Kidney tubule cell (primary cell): ENCODE measurements around the gene PER1.
"Not testable (repeated sequence)": the region's sequence is repeated elsewhere in the genome, so short reads cannot be mapped to it uniquely, and the experiment has no call there.

Experiments
- DNase-seq: peaks from one replicate; pipeline ENCODE4 v3.0.0-alpha.2; 2018; ENCODE audit warnings: low spot score

The PER1 gene

DNA sequence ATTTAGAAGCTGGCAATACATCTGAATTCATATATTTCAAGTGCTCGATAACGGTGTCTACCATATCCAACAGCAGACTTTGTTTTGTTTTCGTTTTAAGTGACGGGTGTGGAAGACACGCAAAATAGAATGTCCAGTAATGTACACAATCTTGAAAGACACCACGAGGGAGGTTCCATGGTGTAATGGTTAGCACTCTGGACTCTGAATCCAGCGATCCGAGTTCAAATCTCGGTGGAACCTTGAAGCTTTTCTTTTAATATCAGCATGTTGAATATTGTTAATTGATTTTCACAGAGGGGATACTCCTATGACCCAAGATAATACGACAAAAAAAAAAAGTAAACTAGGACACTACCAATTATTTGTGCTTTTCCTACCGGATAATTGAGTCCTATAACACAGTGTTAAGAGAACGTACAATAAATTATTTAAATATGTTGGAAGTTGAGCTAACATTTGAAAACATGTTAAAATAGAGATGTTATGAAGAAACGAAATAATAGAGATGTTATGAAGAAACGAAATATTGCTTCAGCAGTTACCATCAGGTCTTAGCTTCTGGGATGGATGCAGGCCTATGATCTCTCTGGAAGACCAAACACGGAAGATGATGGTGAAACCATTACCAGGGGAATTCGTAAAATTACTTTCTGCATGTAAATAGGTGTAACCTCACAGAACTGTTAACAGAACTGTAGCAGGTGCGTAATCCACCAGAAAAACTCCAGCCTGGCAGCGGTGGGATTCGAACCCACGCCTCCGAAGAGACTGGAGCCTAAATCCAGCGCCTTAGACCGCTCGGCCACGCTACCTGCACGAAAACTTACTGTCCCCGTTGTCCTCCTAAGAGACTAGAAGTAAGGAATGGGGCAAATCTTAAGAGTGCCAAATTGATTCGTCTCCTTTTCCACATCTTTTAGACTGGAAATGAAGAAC, 32.4 kb downstream of the PER1 start:
- peak; percentile 96 for DNase-seq

DNA sequence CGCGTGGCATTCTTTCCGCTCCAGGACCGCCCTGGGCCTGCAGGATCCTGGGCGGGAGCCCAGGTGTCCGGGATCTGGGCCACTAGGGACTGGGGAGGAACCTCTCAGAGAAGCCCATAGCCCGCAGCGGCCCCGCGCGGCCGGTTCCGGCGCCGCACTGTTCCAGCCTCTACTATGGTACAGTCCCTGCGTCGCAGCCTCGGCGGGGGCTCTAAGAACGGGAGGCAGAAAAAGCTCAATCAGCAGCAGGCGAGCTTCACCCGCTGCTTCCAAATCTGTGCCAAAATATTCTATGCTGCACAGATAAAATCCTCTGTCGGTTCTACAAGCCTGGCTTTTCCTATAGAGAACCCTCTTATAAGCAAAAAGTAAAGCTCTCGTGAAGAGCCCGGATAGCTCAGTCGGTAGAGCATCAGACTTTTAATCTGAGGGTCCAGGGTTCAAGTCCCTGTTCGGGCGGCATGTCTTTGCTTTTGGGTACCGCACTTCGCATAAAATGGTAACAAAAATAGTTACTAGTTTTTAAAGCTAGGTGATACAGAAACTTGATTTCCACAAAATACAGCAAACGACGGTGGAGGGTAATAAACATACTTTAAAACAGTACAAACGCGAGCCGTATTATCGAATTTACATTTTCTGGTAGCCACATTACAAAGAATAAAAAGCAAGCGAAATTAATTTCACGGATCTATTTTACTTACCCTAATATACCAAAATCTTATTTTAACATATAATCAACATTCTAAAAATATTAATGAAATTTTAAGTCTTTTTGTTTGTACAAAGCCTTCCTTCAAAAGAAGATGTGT, 33.2 kb downstream of the PER1 start:
- DNase-seq: peak; percentile 87

DNA sequence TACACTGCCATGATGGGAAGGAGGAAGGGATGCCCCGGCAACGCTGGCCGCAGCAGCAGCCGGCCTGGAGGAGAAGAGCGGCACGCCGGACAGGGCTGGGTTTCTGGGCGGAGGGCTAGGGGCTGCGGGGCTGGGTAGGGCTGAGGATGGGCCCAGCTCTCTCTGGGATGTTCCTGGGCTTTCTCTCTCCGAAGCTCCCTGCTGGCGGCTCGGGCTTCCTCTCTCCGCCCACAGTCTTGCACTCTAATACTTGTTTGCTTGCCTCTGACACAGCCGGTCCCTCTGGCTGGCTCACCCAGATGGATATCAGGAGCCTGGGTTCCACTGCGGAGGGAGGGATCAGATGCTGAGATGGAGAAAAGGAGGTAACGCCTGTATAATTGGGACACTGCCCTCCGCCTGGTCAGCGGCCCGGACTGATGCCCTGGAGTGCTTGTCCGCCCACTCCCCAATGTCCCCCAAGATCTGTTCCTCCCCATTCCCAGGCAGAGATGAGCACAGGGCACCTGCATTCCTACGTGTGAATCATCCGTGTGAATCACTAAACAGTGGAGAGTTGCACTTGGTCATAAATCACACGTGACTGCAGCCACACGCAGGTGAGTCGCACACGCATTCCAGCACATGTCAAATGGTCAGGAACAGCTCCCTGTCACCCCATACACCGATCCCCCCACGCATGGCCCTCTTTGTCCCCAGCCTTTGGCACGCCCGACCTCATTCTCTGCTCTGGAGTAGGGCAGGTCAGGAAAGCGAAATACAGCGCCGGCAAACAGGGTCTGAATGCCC, 34.0 kb downstream of the PER1 start, which contains the start of gene ALOXE3:
TSS of gene ALOXE3 (minus strand) at position 535 of the 789 bp plus-strand sequence. CDS start at position 11, 524 bp downstream.
- peak; percentile 95 for DNase-seq

DNA sequence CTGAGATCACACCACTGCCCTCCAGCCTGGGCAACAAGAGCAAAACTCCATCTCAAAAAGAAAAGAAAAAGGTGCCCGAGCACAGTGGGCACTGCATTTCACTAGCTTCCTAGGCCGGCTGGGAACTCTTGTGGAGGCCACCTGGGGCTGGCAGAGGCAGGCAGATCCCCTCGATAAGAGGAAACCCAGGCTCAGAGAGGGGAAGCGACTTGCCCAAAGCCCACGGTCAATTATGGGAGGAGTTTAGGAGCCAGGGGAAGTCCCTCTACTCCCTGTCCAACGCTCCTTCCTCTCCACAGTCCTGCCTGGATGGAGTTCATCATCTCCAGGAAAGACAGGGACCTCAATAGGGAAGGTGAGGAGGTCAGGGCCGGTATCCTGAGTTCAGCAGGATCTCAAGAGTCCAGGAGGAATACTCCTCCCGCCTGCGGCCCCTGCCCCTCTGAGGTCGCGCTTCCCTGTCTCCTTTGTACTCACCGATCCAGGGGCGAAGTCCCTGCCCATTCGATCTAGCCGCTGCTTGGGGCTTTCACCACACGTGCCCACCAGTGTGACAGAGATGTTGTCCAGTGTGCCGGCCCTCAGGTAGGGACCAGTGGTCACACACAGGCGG, 34.7 kb downstream of the PER1 start:
- peak; percentile 35 for DNase-seq

DNA sequence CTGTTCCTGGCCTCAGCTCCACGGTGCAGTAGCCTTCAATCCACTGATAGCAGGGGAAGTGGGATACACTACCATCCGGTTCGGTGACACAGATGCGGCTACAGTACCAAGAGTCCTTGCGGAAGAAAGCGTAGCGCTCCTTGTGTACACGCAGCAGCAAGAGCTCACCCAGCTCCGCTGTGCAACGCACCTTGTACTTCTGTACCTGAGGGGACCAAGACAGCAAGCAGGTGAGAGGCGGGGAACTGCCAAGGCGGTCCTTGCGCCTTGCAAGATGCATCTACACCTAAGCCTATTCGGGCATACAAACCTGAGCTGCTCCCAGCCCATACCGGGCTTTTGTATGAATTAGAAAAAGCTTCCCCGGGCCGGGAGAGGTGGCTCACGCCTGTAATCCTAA, 35.4 kb downstream of the PER1 start:
- DNase-seq: no peak

DNA sequence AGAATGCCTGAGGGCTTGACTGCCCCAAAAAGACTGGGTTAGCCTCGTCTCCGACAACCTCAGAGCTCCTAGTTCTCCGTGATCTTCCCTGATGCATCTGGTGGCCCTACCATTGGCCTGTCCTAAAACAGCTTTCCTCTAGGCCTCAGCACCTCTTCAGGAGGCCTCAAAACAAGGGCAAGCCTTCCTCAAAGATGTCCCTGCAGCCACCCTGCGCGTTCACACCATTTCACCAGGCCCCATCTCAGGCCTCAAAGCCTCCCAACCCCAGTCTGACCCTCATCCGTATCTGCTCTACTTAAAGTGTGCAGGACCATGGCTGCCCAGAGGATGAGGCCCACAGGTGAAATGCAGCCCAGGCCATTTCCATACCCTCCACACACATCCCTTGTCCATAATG, 41.3 kb downstream of the PER1 start:
- no peak for DNase-seq

DNA sequence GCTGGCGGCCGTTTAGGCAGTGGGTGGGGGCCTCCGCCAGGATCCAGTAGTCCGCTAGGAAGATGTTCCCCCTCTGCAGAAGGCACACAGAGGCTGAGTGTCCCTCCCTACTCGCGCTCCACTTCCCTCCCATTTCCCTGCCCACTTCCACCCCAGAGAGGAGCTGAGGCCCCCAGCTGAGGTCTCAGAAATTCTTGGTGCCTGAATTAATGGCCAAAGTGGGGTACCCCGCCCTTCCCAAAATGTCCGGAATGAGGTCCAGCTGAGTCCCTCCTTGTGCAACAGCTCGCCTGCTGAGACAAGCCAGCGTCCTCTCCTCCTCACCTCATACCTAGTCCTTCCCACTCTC, 41.8 kb downstream of the PER1 start:
- DNase-seq: no peak

DNA sequence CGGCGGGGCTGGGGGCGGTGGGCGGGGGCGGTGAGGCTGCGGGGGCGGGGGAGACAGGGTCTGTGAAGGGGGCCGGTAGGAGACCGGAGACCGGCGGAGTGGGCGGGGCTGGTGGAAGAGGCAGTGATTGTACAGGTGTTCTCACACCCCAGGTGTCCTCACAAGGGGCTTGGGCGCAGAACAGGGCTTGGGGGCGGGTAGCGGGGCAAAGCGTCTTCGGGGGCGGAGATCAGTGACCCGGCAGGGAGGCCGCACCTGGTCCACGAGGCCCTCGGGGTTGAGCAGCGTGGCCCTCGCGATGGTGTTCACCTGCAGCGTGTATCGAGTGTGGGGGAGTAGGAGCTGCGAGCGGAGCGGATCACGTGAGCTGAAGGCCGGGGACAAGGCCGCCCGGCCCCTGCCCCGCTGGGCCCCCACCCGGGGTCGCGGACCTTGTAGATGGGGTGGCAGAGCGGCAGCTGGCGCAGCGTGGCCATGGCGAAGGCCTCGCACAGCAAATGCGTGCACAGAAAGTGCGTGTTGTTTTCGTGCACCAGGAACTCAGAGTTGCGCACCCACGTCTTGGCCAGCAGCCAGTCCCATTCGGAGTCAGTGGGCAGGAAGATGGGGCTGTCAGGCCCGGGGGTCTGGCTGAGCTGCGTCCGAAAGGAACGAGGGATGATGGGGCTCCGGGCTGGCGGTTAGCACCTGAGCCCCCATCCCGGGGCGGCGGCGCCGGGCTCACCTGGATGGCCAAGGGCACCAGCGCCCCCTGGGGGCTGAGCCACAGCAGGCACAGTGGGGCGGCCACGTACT, 42.3 kb downstream of the PER1 start:
- peak; percentile 65 for DNase-seq

DNA sequence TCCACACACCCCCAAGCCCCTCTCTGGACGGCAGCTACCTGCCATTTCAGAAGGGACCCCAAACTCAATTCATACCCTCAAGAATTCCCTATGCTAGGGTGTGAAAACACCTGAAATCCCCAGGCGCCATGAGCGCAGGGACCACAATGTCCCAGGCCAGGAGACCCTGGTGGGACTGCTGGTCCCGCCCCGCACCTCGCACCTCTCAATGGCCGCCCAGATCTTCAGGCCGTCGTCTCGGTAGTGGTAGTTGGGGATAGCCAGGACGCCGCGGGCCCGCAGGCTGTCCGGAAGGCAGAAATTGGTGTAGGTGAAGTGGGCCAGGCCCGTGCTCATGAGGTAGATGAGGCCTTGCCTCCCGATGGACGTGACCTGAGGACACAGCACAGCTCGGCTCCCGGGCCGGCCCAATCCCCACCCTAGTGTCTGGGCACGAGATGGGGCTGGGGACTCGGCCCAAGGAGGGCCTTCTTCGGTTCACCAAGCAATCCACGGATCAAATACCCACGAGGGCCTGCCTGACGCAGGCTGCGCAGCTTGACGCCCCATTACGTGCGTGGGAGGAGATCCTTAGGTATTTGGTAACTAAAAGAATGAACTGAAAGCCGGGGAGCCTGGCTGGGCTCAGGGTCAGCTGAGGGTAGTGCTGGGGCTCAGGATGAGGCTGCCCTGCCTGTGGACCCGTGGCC, 43.1 kb downstream of the PER1 start:
- no peak for DNase-seq

DNA sequence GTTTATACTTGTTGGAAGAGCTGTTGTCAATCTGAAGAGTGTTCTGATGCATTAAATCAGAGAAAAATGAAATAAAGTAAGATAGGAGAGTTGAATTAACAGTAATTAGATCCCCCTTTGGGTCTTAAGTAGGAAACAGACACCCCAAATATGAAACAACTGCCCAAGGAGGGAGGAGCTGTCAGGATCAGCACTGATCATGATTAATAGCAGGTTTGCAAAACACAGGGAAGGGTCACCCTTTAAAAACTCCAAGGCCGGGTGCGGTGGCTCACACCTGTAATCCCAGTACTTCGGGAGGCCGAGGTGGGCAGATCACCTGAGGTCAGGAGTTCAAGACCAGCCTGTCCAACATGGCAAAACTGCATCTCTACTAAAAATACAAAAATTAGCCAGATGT, 45.2 kb downstream of the PER1 start:
- DNase-seq: not testable (repeated sequence)

DNA sequence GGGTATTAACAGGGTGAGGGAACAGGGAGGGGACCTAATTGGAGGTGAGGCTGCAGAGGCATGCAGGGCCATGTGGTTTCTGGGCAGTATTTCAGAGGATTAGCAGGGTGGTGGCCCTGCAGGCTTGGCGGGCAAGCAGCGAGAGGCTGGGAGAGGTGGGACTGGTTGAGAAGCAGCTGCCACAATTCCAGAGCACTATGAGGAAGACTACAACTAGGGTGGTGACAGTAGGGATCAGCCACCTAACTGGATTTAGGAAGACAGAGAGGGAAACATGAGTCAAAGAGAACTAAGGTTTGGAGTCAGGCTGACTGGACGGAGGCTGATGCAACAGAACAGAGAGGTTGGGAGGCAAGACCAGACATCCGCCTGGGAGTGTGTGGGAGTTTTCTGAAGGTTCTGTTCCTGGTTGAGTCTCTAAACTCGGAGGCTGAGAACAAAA, 46.2 kb downstream of the PER1 start:
- no peak for DNase-seq

DNA sequence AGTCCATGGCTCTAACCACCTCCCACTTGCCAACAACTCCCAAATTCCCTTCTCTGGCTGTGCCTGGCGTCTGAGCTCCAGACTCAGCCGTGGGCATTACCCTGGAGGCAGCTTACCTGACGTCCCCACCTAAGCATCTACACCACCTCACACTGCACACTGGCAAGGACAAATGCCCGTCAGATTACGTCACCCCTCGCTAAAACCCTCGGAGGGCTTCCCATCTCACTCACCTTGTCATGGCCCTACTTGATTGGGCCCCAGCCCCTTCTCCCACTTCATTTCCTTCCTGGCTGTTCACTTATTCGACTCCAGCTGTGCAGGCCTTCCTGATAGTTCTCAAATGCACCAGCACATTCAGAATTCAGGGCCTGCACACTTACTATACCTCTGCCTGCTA, 47.3 kb downstream of the PER1 start:
- no peak for DNase-seq

DNA sequence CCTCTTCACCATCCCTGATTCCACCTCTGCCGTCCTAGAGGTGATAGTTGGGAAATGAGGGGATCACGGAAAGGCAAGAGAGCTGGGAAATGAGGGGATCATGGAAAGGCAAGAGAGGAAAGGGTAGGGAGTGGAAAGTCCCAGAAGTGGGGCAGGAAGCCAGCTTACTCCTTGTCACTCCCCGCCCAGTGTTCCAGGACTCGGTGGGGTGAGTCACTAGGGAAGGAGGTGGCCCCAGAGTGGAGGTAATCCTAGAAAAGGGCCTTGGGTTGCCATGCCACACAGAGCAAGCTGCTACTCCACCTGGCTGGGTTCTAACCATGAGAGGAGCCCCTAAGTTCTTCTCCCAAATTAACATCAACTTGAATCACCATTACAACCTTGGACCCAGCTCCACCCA, 48.7 kb downstream of the PER1 start:
- peak; percentile 73 for DNase-seq

DNA sequence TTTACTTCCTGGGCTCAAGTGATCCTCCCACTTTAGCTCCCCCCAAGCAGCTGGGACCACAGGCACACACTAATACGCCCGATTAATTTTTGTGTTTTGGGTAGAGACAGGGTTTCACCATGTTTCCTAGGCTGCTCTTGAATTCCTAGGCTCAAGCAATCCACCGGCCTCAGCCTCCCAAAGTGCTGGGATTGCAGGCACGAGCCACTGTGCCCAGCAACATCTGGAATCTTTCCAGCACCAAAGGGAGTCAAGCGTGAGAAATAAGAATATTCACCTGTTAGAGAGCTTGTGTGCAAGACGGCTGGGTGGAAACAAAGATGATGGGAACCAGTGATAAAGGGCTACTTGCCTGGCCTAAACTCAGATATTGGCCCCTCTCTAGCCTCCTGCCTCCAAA, 50.5 kb downstream of the PER1 start:
- DNase-seq: peak; percentile 31

DNA sequence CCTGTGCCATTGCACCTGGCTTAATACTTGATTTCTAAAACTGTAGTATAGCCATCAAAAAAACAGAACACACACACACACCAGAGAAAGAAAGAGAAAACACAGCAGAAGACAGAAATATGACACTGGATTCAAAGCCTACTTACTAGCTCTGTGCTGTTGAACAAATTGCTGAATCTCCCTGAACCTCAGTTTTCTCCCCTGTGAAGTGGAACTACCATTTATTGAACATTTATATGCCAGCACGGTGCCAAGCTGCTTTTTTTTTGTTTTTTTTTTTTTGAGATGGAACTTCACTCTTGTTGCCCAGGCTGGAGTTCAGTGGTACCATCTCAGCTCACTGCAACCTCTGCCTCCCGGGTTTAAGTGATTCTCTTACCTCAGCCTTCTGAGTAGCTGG, 51.4 kb downstream of the PER1 start:
- DNase-seq: no peak

DNA sequence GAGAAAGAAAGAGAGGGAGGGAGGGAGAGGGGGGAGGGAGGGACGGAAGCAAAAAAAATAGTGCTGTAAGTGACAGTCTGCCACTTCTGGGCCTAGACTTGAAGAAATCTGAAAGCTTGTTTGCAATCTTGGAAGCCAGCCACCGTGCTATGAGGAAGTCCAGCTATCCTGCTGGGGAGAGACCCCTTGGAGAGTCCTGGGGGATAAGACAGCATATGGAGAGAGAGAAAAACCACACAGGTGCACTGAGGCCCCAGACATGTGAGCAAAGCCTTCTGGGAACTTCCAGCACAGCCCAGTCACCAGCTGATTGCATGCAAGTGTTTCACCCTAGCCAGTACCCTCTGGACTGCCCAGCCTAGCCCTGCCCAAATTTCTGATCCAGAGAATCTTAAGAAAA, 52.1 kb downstream of the PER1 start:
- DNase-seq: no peak

DNA sequence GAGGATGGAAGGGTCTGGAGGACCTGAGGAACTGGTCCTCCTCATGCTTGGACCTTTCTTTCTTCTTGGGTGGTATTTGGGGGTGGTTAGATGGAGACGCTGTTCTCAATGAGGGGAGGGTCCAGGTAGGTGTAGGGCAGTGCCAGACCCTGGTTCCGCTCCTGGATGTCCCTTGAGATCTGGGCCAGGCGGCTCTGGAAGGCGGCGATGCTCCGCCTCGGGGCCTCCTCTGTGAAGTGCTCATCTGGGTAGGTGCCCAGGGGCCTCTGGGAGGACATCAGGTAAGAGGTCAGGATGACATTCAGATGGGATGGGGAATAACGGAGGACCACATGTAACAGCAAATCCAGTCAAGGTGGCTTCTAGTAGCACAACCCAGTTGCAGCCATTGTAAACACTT, 55.7 kb downstream of the PER1 start:
- DNase-seq: no peak

DNA sequence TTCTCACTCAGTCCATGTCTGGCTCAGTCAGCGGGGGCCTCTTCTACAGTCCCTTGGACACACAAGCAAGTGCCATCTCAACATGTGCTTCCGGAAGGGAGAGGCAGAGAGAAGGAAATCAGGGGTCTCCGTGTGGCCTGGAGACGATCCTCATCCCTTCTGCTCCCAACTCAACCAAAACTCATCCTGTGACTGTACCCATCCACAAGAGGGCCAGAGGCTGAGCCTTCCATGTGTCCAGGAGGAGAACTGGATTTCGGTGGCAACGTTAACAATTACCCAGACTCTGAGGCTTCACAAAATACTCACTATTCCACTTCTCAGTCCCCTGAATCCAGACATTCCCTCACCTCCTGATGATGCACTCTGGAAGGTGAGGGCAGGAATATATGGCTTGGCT, 56.8 kb downstream of the PER1 start:
- DNase-seq: no peak

DNA sequence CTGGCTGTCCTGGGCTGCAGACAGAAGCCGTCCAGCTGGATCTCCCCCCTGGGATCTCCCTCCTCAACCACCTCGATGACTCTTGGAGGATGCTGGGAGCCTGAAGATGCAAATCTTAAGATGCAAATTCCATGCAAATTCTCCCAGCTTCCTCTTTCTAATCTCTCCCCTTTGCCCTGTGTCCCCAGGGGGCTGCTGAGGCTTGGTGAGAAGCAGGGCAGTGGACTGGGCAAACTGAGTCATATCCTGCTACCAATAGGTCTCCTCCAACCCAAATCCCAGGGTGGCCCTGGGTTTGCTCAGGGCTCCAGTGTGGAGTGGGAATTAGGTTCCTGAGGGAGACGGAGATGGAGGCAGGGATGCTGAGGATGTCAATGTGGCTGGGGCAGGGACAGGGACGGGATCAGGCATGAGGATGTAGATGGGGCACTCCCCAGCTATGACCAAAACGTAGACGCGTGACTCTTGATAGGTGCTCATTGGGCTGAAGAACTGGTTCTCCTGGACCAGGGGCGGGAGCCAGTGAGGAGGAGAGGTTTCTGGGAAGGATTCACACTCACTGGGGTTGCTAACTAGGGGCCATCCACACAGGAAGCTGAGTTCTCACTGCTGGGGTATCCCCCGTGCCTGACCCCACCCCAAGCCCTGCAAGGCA, 61.0 kb downstream of the PER1 start:
- DNase-seq: no peak
